Measurements from ENCODE around the gene SMARCAD1. TPM values are rescaled to one million over a fixed set of nuclear protein-coding genes. Genes with fewer than 3 reads are reported as not detected.

SMARCAD1 gene
- total RNA-seq, 1 donor from 2014 or later, result 16.4 TPM

Other genes starting within 250 kb of the SMARCAD1 start
- 4.1 TPM for gene HPGDS, start 135.0 kb downstream of the SMARCAD1 start, total RNA-seq
- gene PDLIM5, start 244.1 kb downstream of the SMARCAD1 start, total RNA-seq, result 125 TPM

Data from mesenteric fat pad (tissue), 1 donor.